HL-60 (cell line): ENCODE measurements around the gene NUBPL.
"Not testable (repeated sequence)": the region's sequence is repeated elsewhere in the genome, so short reads cannot be mapped to it uniquely, and the experiment has no call there.

Experiments used
- DNase-seq, 2 experiments: peaks; one replicate each; pipeline ENCODE4 v3.0.0-alpha.2; 2010 to 2020; ENCODE audit warnings: low read depth in 1 of 2, low spot score in 1 of 2
- H3K27ac ChIP-seq: fragments of 250-450 bp; sonication (Bioruptor Pico); replicated peaks from 2 replicates; pipeline ENCODE4 v1.5.1; 2020; ENCODE audit warnings: mild to moderate bottlenecking, moderate library complexity
- H3K27me3 ChIP-seq: fragments of 250-450 bp; sonication (Bioruptor Pico); 2 replicates; pipeline ENCODE4 v1.5.1; 2021; ENCODE audit warnings: mild to moderate bottlenecking, moderate library complexity; ENCODE audit not compliant: insufficient read depth, poor library complexity, severe bottlenecking
- H3K4me3 ChIP-seq: replicated peaks from 2 replicates; pipeline ENCODE4 v1.5.1; 2011; ENCODE audit warnings: mild to moderate bottlenecking, control low read depth, low read length; ENCODE audit not compliant: insufficient read depth
- CTCF ChIP-seq: IDR thresholded peaks from one replicate; pipeline ENCODE4 v1.5.1; 2011; ENCODE audit warnings: low read length, control low read depth, inconsistent platforms; ENCODE audit not compliant: insufficient read depth
- GABPA ChIP-seq: IDR thresholded peaks from 2 replicates; pipeline ENCODE4 v1.6.1; 2012; ENCODE audit warnings: low read depth
- POLR2AphosphoS5 ChIP-seq: IDR thresholded peaks from 2 replicates; pipeline ENCODE4 v1.6.1; 2012; ENCODE audit warnings: low read depth
- SPI1 ChIP-seq: IDR thresholded peaks from 2 replicates; pipeline ENCODE4 v1.6.1; 2012; ENCODE audit warnings: low read depth, mild to moderate bottlenecking, borderline replicate concordance
- TF ChIP-seq, protein P1 (sequence below): IDR thresholded peaks from 2 replicates; pipeline ENCODE4 v1.6.1; 2012; ENCODE audit warnings: low read depth; ENCODE audit not compliant: insufficient replicate concordance

The NUBPL gene

GRCh38 chr14:31867570-31867969 lies 306.4 kb downstream of the NUBPL start:
- Histone ChIP-seq H3K27ac (no peak overlapping the region), H3K4me3 (no peak overlapping the region), H3K27me3 (no peaks in the 10 kb centered on the region)
- DNase-seq: no peak
- TF ChIP-seq GABPA (no peak), SPI1 (no peak), CTCF (no peak), POLR2AphosphoS5 (no peak)
- TF ChIP-seq, protein P1, sequence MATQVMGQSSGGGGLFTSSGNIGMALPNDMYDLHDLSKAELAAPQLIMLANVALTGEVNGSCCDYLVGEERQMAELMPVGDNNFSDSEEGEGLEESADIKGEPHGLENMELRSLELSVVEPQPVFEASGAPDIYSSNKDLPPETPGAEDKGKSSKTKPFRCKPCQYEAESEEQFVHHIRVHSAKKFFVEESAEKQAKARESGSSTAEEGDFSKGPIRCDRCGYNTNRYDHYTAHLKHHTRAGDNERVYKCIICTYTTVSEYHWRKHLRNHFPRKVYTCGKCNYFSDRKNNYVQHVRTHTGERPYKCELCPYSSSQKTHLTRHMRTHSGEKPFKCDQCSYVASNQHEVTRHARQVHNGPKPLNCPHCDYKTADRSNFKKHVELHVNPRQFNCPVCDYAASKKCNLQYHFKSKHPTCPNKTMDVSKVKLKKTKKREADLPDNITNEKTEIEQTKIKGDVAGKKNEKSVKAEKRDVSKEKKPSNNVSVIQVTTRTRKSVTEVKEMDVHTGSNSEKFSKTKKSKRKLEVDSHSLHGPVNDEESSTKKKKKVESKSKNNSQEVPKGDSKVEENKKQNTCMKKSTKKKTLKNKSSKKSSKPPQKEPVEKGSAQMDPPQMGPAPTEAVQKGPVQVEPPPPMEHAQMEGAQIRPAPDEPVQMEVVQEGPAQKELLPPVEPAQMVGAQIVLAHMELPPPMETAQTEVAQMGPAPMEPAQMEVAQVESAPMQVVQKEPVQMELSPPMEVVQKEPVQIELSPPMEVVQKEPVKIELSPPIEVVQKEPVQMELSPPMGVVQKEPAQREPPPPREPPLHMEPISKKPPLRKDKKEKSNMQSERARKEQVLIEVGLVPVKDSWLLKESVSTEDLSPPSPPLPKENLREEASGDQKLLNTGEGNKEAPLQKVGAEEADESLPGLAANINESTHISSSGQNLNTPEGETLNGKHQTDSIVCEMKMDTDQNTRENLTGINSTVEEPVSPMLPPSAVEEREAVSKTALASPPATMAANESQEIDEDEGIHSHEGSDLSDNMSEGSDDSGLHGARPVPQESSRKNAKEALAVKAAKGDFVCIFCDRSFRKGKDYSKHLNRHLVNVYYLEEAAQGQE: no peak

- H3K27me3 ChIP-seq, H3K27ac ChIP-seq, H3K4me3 ChIP-seq, DNase-seq: not testable (repeated sequence)
Observed at GRCh38 chr14:31868096-31868495, 306.9 kb downstream of the NUBPL start.

- H3K27me3 ChIP-seq: no peaks in the 10 kb centered on the region
- no peak for DNase-seq
- no peak for TF ChIP-seq CTCF
- TF ChIP-seq GABPA: no peak
- no peak for TF ChIP-seq POLR2AphosphoS5
- TF ChIP-seq, protein P1: no peak
- no peak for TF ChIP-seq SPI1
- no peak overlapping the region for H3K27ac ChIP-seq
- no peak overlapping the region for H3K4me3 ChIP-seq
Observed at GRCh38 chr14:31876741-31877140, 315.5 kb downstream of the NUBPL start.

- no peak for TF ChIP-seq POLR2AphosphoS5
- TF ChIP-seq SPI1: no peak
- no peak for TF ChIP-seq CTCF
- TF ChIP-seq GABPA: no peak
- TF ChIP-seq, protein P1: no peak
- no peak overlapping the region for H3K27ac ChIP-seq
- H3K4me3 ChIP-seq: no peak overlapping the region
- DNase-seq: no peak
- no peaks in the 10 kb centered on the region for H3K27me3 ChIP-seq
Observed at GRCh38 chr14:31877255-31877798, 316.1 kb downstream of the NUBPL start.
